Neural cell (in vitro differentiated cells): ENCODE data around the gene AHNAK2. TPM values are rescaled to one million over a fixed set of nuclear protein-coding genes. Genes with fewer than 3 reads are reported as not detected.

ENCODE experiments used
- H2AFZ ChIP-seq: fragments of 200-600, 300-800 bp; sonication (generic), shearing (Covaris generic); 2 replicates; pipeline ENCODE4 v1.6.0; 2014; ENCODE audit warnings: low read depth, mild to moderate bottlenecking, antibody characterized with exemption, low read length, moderate library complexity
- H3F3A ChIP-seq: fragments of 200-600 bp; shearing (Covaris generic); 2 replicates; pipeline ENCODE4 v1.6.1; 2016; ENCODE audit warnings: mild to moderate bottlenecking, moderate library complexity, mixed read lengths, antibody characterized with exemption, low read length; ENCODE audit not compliant: insufficient read depth, poor library complexity, severe bottlenecking
- H3K27ac ChIP-seq: fragments of 200-600, 300-800 bp; sonication (generic), shearing (Covaris generic); 2 replicates; pipeline ENCODE4 v1.5.1; 2014; ENCODE audit warnings: mild to moderate bottlenecking, low read length, moderate library complexity
- H3K27me3 ChIP-seq: fragments of 300-800, 200-600 bp; sonication (generic), shearing (Covaris generic); 2 replicates; pipeline ENCODE4 v1.6.0; 2014; ENCODE audit warnings: mild to moderate bottlenecking, low read depth, low read length, moderate library complexity; ENCODE audit not compliant: insufficient read depth
- H3K36me3 ChIP-seq: fragments of 300-800, 200-600 bp; sonication (generic), shearing (Covaris generic); 2 replicates; pipeline ENCODE4 v1.5.1; 2014; ENCODE audit warnings: mild to moderate bottlenecking, antibody characterized with exemption, low read length, moderate library complexity; ENCODE audit not compliant: insufficient read depth
- H3K4me2 ChIP-seq: fragments of 300-800, 200-600 bp; sonication (generic), shearing (Covaris generic); 2 replicates; pipeline ENCODE4 v1.6.0; 2014; ENCODE audit warnings: mild to moderate bottlenecking, low read length
- H3K4me3 ChIP-seq: fragments of 300-800, 200-600 bp; sonication (generic), shearing (Covaris generic); 2 replicates; pipeline ENCODE4 v1.5.1; 2014; ENCODE audit warnings: mild to moderate bottlenecking, low read length, moderate library complexity
- H3K79me2 ChIP-seq: fragments of 200-600 bp; shearing (Covaris generic); replicated peaks from 2 replicates; pipeline ENCODE4 v1.6.0; 2014; ENCODE audit warnings: mild to moderate bottlenecking, low read length, moderate library complexity; ENCODE audit not compliant: insufficient read depth
- H3K9ac ChIP-seq: fragments of 300-800, 200-600 bp; sonication (generic), shearing (Covaris generic); 2 replicates; pipeline ENCODE4 v1.6.1; 2016; ENCODE audit warnings: mild to moderate bottlenecking, low read length, mixed read lengths
- H3K9me2 ChIP-seq: fragments of 200-600 bp; shearing (Covaris generic); 2 replicates; pipeline ENCODE4 v1.6.1; 2016; ENCODE audit warnings: mild to moderate bottlenecking, low read length, mixed read lengths; ENCODE audit not compliant: insufficient read depth
- H3K9me3 ChIP-seq: fragments of 200-600, 300-800 bp; sonication (generic), shearing (Covaris generic); 2 replicates; pipeline ENCODE4 v1.6.1; 2016; ENCODE audit warnings: mild to moderate bottlenecking, mixed run types, low read length, moderate library complexity, mixed read lengths
- H4K20me1 ChIP-seq: fragments of 200-600 bp; shearing (Covaris generic); 2 replicates; pipeline ENCODE4 v1.6.1; 2016; ENCODE audit warnings: mild to moderate bottlenecking, mixed run types; ENCODE audit not compliant: insufficient read depth
- EP300 ChIP-seq: fragments of 450-650 bp; conservative IDR thresholded peaks from 2 replicates; pipeline ENCODE4 v1.6.1; 2014; ENCODE audit warnings: antibody characterized with exemption, mild to moderate bottlenecking, moderate library complexity; ENCODE audit not compliant: poor library complexity, severe bottlenecking
- EZH2 ChIP-seq: fragments of 200-600, 300-800 bp; shearing (Covaris generic), sonication (generic); IDR thresholded peaks from 2 replicates; pipeline ENCODE4 v1.6.1; 2014; ENCODE audit warnings: antibody characterized with exemption, low read length, borderline replicate concordance, mild to moderate bottlenecking; ENCODE audit not compliant: insufficient read depth, poor library complexity, severe bottlenecking
- MXI1 ChIP-seq: fragments of 450-650 bp; conservative IDR thresholded peaks from 2 replicates; pipeline ENCODE4 v1.6.1; 2014; ENCODE audit warnings: antibody characterized with exemption, mild to moderate bottlenecking; ENCODE audit not compliant: poor library complexity, severe bottlenecking
- POLR2AphosphoS5 ChIP-seq: IDR thresholded peaks from 2 replicates; pipeline ENCODE4 v1.6.1; 2012
- RAD21 ChIP-seq: fragments of 450-650 bp; conservative IDR thresholded peaks from 2 replicates; pipeline ENCODE4 v1.6.1; 2014; ENCODE audit warnings: antibody characterized with exemption, mild to moderate bottlenecking, moderate library complexity
- REST ChIP-seq: IDR thresholded peaks from 2 replicates; pipeline ENCODE4 v1.6.1; 2012; ENCODE audit warnings: borderline replicate concordance
- SMC3 ChIP-seq: fragments of 450-650 bp; conservative IDR thresholded peaks from 2 replicates; pipeline ENCODE4 v1.6.1; 2014; ENCODE audit warnings: antibody characterized with exemption, mild to moderate bottlenecking, moderate library complexity; ENCODE audit not compliant: poor library complexity
- TAF1 ChIP-seq: IDR thresholded peaks from 2 replicates; pipeline ENCODE4 v1.6.1; 2012; ENCODE audit warnings: low read depth
- polyA plus RNA-seq: library from polyadenylated mRNA; depleted of rRNA; stranded (reverse); fragments of >200 nt; gene quantifications from 2 replicates; pipeline ENCODE4 v1.2.3, GENCODE V29; 2014
- TF ChIP-seq, protein P1 (sequence below): fragments of 450-650 bp; IDR thresholded peaks from 2 replicates; pipeline ENCODE4 v1.5.1; 2014; ENCODE audit warnings: antibody characterized with exemption, mild to moderate bottlenecking, moderate library complexity; ENCODE audit not compliant: poor library complexity, severe bottlenecking

AHNAK2 gene
- polyA plus RNA-seq, 1 donor from 2014 or later = 1.4 TPM

- Histone ChIP-seq H2AFZ (no peak overlapping the region), H3K27me3 (peaks cover 38% of the 10 kb centered on the region)
- TF ChIP-seq EZH2 (no peak), TAF1 (no peak), SMC3 (no peak), RAD21 (no peak), MXI1 (no peak), EP300 (no peak), POLR2AphosphoS5 (no peak), REST (no peak)
- TF ChIP-seq, protein P1, sequence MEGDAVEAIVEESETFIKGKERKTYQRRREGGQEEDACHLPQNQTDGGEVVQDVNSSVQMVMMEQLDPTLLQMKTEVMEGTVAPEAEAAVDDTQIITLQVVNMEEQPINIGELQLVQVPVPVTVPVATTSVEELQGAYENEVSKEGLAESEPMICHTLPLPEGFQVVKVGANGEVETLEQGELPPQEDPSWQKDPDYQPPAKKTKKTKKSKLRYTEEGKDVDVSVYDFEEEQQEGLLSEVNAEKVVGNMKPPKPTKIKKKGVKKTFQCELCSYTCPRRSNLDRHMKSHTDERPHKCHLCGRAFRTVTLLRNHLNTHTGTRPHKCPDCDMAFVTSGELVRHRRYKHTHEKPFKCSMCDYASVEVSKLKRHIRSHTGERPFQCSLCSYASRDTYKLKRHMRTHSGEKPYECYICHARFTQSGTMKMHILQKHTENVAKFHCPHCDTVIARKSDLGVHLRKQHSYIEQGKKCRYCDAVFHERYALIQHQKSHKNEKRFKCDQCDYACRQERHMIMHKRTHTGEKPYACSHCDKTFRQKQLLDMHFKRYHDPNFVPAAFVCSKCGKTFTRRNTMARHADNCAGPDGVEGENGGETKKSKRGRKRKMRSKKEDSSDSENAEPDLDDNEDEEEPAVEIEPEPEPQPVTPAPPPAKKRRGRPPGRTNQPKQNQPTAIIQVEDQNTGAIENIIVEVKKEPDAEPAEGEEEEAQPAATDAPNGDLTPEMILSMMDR = no peak
Observed at GRCh38 chr14:104930526-104931303, 47.5 kb downstream of the AHNAK2 start.

GRCh38 chr14:104929268-104930230, 48.6 kb downstream of the AHNAK2 start:
- Histone ChIP-seq H4K20me1 (no peaks in the 10 kb centered on the region), H3K9me3 (no peaks in the 10 kb centered on the region), H3K4me2 (no peak overlapping the region), H3K9ac (no peak overlapping the region), H3K4me3 (no peak overlapping the region), H3F3A (no peaks in the 10 kb centered on the region), H3K27me3 (peaks cover 32% of the 10 kb centered on the region), H3K36me3 (no peaks in the 10 kb centered on the region), H3K79me2 (no peaks in the 10 kb centered on the region), H3K9me2 (no peaks in the 10 kb centered on the region), H3K27ac (no peak overlapping the region), H2AFZ (no peak overlapping the region)
- TF ChIP-seq REST (no peak), SMC3 (no peak), EP300 (no peak), RAD21 (no peak), EZH2 (no peak), MXI1 (no peak), TAF1 (no peak), POLR2AphosphoS5 (no peak)
- TF ChIP-seq, protein P1 = no peak

More at GRCh38 chr14:104930526-104931303, 47.5 kb downstream of the AHNAK2 start:
- no peak overlapping the region for H3K27ac ChIP-seq
- no peaks in the 10 kb centered on the region for H4K20me1 ChIP-seq
- H3K9me2 ChIP-seq = no peaks in the 10 kb centered on the region
- no peaks in the 10 kb centered on the region for H3F3A ChIP-seq
- no peaks in the 10 kb centered on the region for H3K79me2 ChIP-seq
- H3K9me3 ChIP-seq = no peaks in the 10 kb centered on the region
- H3K4me3 ChIP-seq = no peak overlapping the region
- no peaks in the 10 kb centered on the region for H3K36me3 ChIP-seq
- H3K9ac ChIP-seq = no peak overlapping the region
- no peak overlapping the region for H3K4me2 ChIP-seq
